GM21717 (cell line): ENCODE data around the gene CBFB.
A peak's percentile ranks its signal among the peaks of the same experiment; 100 is the strongest.
"Not testable (repeated sequence)": the region's sequence is repeated elsewhere in the genome, so short reads cannot be mapped to it uniquely, and the experiment has no call there.

Source experiments
- ATAC-seq: cut with Tn5 transposase; IDR thresholded peaks from one replicate; pipeline ENCODE4 v1.9.1; 2021; ENCODE audit warnings: mild to moderate bottlenecking, moderate library complexity; ENCODE audit not compliant: unreplicated experiment

CBFB gene

DNA sequence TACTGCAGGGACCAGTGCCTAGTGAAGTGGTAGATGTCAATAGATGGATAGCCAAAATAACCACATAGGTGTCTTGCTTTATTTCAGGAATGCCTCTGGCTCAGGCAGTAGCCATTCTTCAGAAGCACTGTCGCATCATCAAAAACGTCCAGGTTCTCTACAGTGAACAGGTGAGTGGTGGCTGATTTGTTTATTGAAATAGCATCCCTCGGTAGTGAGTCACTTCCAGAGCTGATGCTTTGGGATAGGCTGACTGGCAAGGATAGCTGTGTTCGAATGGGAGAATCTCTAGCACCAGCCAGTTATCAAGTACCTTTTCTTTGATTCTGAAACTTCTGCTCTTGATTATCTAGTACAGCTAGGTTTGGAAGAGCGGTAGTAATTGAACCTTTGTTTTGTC lies 91.1 kb downstream of the CBFB start:
- ATAC-seq, result no peak

GRCh38 chr16:67122799-67123198 lies 93.8 kb downstream of the CBFB start:
- ATAC-seq, result not testable (repeated sequence)

DNA sequence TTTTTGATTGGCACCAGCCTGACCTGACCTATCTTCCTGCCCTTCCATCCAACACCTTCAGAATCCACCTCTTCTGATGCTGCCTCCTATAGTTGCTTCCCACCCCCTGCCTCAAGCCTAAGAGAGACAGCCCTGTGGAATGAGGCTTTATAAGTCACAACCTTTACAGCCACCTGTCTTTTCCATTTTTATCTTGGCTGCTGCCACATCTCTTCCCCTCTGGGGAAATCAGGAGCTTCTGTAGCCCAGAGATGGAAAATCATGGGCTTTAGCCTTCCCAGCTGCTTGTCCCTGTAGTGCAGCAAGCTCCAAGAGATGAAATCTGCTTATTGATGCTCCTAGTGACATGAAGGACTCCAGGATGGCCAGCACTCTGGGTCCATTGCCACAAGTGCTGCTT lies 99.5 kb downstream of the CBFB start:
- ATAC-seq, result no peak

- no peak for ATAC-seq
Measured at GRCh38 chr16:67128887-67129286, 99.9 kb downstream of the CBFB start.

GRCh38 chr16:67129422-67129821 lies 100.5 kb downstream of the CBFB start:
- no peak for ATAC-seq

- ATAC-seq, result no peak
Measured at GRCh38 chr16:67137605-67138004, 108.7 kb downstream of the CBFB start.

DNA sequence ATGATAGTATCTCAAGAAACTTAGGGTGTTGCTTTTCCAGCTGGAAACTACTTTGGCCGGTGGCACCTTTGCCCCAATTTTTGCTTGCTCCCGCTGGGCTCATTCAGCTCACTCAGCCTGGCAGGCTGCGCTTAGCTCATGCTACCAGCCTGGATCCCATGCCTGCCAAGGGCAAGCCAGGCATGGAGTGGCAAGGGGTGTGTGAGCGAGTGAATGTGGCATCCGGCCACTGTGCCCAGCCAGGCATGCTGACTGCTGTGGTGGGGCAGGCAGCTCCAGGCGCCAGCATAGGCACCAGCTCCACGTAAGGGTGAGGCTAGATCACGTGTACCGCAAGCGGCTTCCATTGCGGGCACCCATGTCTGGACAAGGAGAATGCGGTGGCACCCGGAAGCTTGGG lies 112.4 kb downstream of the CBFB start:
- no peak for ATAC-seq

DNA sequence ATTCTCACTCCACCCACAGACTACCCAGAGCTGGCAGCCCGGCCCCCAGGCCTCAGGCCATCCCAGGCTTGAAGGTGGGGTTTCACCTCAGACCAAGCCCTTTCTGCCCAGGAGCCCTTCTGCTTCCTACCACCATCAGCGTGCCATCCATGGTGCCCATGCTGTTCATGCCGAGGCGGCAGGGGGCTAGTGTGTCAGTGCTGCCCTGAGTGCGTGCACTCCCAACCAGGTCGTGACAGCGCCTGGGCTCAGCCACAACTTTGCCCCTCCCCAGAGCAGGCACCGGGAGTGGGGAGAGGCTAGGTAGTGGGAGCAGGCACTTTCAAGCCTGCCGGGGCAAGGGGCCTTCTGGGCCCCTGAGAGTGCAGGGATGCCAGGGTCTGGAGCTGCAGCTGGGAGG lies 113.4 kb downstream of the CBFB start:
- ATAC-seq, result no peak

DNA sequence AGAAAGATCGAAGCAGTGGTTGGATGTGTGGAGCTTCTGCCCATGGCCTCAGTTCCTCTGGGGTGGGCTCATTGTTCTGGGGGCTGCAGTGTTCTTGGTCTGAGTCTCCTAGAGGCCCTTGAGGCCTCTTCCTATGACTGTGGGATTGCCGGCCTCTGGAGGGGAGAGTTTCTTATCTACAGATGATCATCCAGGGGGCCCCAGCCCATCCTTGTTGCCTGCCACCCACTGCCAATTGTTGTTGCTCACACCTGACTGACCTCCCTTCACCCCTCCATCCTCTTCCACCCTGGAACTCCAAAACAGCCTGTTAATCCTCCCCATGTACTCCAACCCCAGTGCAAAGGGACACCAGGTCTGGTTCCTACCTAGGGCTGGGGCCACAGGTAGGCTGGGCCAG lies 116.0 kb downstream of the CBFB start:
- no peak for ATAC-seq

DNA sequence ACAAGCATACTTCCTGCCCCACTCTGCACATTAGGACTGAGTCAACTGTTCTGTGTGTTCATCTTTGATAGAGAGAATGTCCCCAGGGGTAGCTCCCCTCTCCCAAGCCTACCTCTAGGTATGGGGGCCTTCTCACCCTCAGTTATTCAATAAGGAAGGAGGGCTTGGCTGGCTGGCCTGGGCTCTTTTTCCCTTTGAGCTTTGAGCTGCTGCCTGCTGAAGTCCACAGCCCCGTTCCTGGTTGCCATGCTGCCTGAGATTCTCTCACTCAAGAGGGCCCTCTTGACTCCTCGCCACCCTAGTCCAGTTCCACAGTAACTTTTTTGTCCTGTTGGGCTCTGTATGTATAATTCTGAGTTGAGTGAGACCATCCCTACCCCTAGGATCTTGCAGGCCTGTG lies 116.8 kb downstream of the CBFB start:
- no peak for ATAC-seq

GRCh38 chr16:67146523-67147357 lies 117.8 kb downstream of the CBFB start:
- no peak for ATAC-seq

DNA sequence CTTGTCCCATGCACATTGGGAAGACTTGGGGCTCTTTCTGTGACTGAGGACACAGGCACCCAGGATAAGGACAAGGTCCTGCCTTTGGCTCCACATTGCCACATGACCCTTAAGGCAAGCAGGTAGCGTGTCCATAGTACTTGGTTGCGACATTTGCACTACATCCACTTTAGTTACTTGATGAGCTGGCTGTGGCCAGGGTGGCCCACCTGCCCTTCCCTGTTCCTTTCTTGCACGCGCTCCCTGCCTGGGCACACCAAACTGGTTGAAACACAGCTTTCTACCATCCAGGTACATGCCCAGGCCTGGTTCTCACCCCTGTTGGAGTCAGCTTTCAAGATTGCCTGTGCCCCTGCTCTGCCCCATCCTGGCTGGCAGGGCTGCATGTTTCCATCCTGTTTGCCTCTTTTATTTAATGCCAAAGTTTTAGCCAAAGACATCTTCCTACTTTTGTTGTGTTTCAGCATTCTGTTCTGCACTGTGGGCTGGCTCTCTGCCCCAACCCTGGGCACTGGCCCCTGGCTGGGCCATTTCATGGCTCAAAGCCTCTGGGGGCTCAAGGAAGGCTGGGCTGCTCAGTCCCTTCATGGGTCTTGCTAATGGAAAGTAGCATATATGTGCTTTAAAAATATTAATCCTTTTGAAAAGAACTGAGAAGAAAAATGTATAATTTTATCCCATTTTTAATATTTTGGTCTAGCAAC lies 118.6 kb downstream of the CBFB start:
- ATAC-seq, result no peak

DNA sequence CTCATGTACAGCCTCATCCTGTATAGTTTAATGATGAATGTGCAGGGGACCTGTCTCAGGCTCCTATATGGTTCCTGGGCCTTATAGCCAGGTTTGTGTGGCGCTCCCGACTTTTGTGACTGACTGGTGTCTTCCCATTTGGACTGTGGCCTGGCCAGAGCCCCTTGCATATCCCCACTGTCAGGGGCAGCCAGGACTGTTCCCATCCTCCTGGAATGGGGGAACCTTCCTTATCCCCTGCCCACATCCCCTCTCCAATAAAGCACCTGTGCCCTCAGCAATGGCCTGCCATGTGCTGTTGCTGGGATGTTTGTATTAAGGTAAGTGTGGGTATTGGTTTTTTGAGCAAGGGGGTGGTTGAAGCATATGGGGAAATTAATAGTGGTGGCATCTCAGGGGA lies 119.3 kb downstream of the CBFB start:
- ATAC-seq, result no peak

GRCh38 chr16:67148656-67149275 lies 119.8 kb downstream of the CBFB start:
- no peak for ATAC-seq

- no peak for ATAC-seq
Measured at GRCh38 chr16:67149276-67150046, 120.5 kb downstream of the CBFB start.

GRCh38 chr16:67150047-67150832 lies 121.3 kb downstream of the CBFB start:
- ATAC-seq, result peak; percentile 30
